HepG2 (cell line): ENCODE results near the gene MTRFR. TPM values are rescaled to one million over a fixed set of nuclear protein-coding genes. Genes with fewer than 3 reads are reported as not detected.

ENCODE experiments used
- ATAC-seq: fragments of 200-7000 bp; cut with Tn5 transposase; 3 replicates; pipeline ENCODE4 v1.9.1; 2020; ENCODE audit warnings: mild to moderate bottlenecking, moderate library complexity
- BruUV-seq: library from RNA; stranded (reverse); fragments of 400-500 nt; replicated peaks from 2 replicates; lab custom pipeline; 2021; lab: Mats Ljungman, UMichigan
- CTCF ChIA-PET: fragments of 300-600 bp; formaldehyde crosslinking; extraction: SDS; loops from one replicate; lab custom pipeline; 2021; ENCODE audit warnings: low total read pairs, inconsistent platforms, low intra/inter-chr PET ratio; lab: Yijun Ruan, JAX
- POLR2A ChIA-PET: fragments of 350-600 bp; sonication (Branson Sonifier 250); formaldehyde crosslinking; loops from one replicate; lab custom pipeline; 2020; ENCODE audit warnings: antibody characterized with exemption, inconsistent platforms; lab: Yijun Ruan, JAX
- DNase-seq: peaks from one replicate; pipeline ENCODE4 v3.0.0-alpha.2; 2015; ENCODE audit warnings: low spot score
- FAIRE-seq: peaks from 3 replicates; lab custom pipeline; 2011; peaks lifted over from hg19 to GRCh38; lab: Jason Lieb, UNC
- H2AFZ ChIP-seq: one replicate; pipeline ENCODE4 v1.6.1; 2011; ENCODE audit warnings: low read length, inconsistent platforms
- H3K27ac ChIP-seq: fragments of 300-600 bp; 3 replicates; pipeline ENCODE4 v1.8.0; 2011; ENCODE audit warnings: mixed run types, mild to moderate bottlenecking, mixed read lengths, low read length, inconsistent platforms; ENCODE audit not compliant: insufficient read depth; ENCODE audit errors: extremely low read length
- H3K27me3 ChIP-seq, 2 experiments: fragments of 200-600 bp in 1 of 2; 2 replicates in 1 of 2; 3 replicates in 1 of 2; pipeline versions ENCODE4 v1.6.0 to v1.8.0; 2011; ENCODE audit warnings: low read length in 2 of 2, mild to moderate bottlenecking in 2 of 2, moderate library complexity in 2 of 2, inconsistent platforms in 1 of 2; ENCODE audit not compliant: insufficient read depth in 2 of 2, control insufficient read depth in 1 of 2
- H3K36me3 ChIP-seq, 2 experiments: fragments of 200-600 bp in 1 of 2; replicated peaks in 1 of 2; 2 replicates in 1 of 2; 3 replicates in 1 of 2; pipeline versions ENCODE4 v1.5.1 to v1.8.0; 2011; ENCODE audit warnings: low read length in 2 of 2, inconsistent platforms in 1 of 2; ENCODE audit not compliant: insufficient read depth in 2 of 2, control insufficient read depth in 1 of 2
- H3K4me1 ChIP-seq: 2 replicates; pipeline ENCODE4 v1.5.1; 2012; ENCODE audit warnings: low read length, inconsistent platforms; ENCODE audit not compliant: insufficient read depth
- H3K4me2 ChIP-seq: 2 replicates; pipeline ENCODE4 v1.6.0; 2011; ENCODE audit warnings: low read depth, low read length, inconsistent platforms
- H3K4me3 ChIP-seq, 3 experiments: fragments of 200-600 bp in 1 of 3; sonication (generic), shearing (Covaris generic) in 1 of 3; replicated peaks in 1 of 3; 2 replicates each; pipeline ENCODE4 v1.5.1; 2011 to 2016; ENCODE audit warnings: low read length in 3 of 3, inconsistent platforms in 2 of 3, low read depth in 2 of 3, mild to moderate bottlenecking in 2 of 3, control low read depth in 1 of 3, mixed read lengths in 1 of 3; ENCODE audit not compliant: insufficient read depth in 1 of 3
- H3K79me2 ChIP-seq: one replicate; pipeline ENCODE4 v1.6.1; 2011; ENCODE audit warnings: low read length, inconsistent platforms; ENCODE audit not compliant: insufficient read depth
- H3K9ac ChIP-seq: 2 replicates; pipeline ENCODE4 v1.6.0; 2011; ENCODE audit warnings: mild to moderate bottlenecking, low read depth, low read length, inconsistent platforms; ENCODE audit not compliant: insufficient read depth
- H3K9me3 ChIP-seq: 2 replicates; pipeline ENCODE4 v1.5.1; 2012; ENCODE audit warnings: mild to moderate bottlenecking, low read length
- H4K20me1 ChIP-seq: 2 replicates; pipeline ENCODE4 v1.6.0; 2011; ENCODE audit warnings: inconsistent platforms, mild to moderate bottlenecking, low read length, moderate library complexity; ENCODE audit not compliant: insufficient read depth
- AGO2 ChIP-seq: fragments of 200-400 bp; formaldehyde crosslinking; optimal IDR thresholded peaks from 2 replicates; pipeline ENCODE3; 2017; ENCODE audit warnings: mild to moderate bottlenecking, low read depth, low read length, moderate library complexity
- AKAP8 ChIP-seq: sonication (generic); formaldehyde crosslinking; IDR thresholded peaks from 2 replicates; pipeline ENCODE4 v1.5.1; 2020; ENCODE audit warnings: mild to moderate bottlenecking, missing genetic modification reagents
- DMAP1 ChIP-seq: IDR thresholded peaks from 2 replicates; pipeline ENCODE4 v1.6.1; 2016
- GABPB1 ChIP-seq: IDR thresholded peaks from 2 replicates; pipeline ENCODE4 v1.6.1; 2016; ENCODE audit warnings: mild to moderate bottlenecking, missing genetic modification reagents, moderate library complexity, missing compliant biosample characterization
- HNRNPLL ChIP-seq: fragments of 200-400 bp; formaldehyde crosslinking; IDR thresholded peaks from 2 replicates; pipeline ENCODE4 v1.6.1; 2017; ENCODE audit warnings: mild to moderate bottlenecking, low read depth, low read length; ENCODE audit not compliant: poor library complexity, severe bottlenecking
- NR2F2 ChIP-seq: IDR thresholded peaks from 2 replicates; pipeline ENCODE4 v1.6.1; 2012; ENCODE audit warnings: low read depth, inconsistent platforms, borderline replicate concordance
- PLRG1 ChIP-seq: fragments of 450-650 bp; conservative IDR thresholded peaks from 2 replicates; pipeline ENCODE4 v1.6.1; 2016
- POGK ChIP-seq: sonication (generic); formaldehyde crosslinking; conservative IDR thresholded peaks from 2 replicates; pipeline ENCODE4 v1.8.0; 2022; ENCODE audit warnings: mild to moderate bottlenecking, moderate library complexity, missing genetic modification reagents
- RBM22 ChIP-seq: fragments of 200-400 bp; formaldehyde crosslinking; optimal IDR thresholded peaks from 2 replicates; pipeline ENCODE3; 2017; ENCODE audit warnings: mild to moderate bottlenecking, low read length, moderate library complexity
- ZHX1 ChIP-seq: sonication (generic); formaldehyde crosslinking; IDR thresholded peaks from 2 replicates; pipeline ENCODE4 v1.8.1; 2022; ENCODE audit warnings: low read depth, mild to moderate bottlenecking, missing genetic modification reagents
- WGBS: methylation state at CpG from one replicate; pipeline ENCODE4 v1.1.6; 2017; ENCODE audit warnings: low lambda C conversion rate; 5-methylcytosine and 5-hydroxymethylcytosine counted together
- in situ Hi-C: cut with HindIII; loops from 2 replicates; pipeline ENCODE4 v1.10.0; 2017; ENCODE audit warnings: low pct_unique_long_range_greater_than_20kb; ENCODE audit not compliant: extremely low pct_ligation_motif_present
- intact Hi-C: fragments of 100-400 bp; cut with micrococcal nuclease; formaldehyde crosslinking; loops from one replicate; pipeline ENCODE4 v1.10.0; 2022; ENCODE audit not compliant: unreplicated experiment
- polyA plus RNA-seq, 8 experiments: library from polyadenylated mRNA; depleted of rRNA in 3 of 8; stranded (reverse) in 7 of 8; unstranded in 1 of 8; fragments of >200 nt; fragmentation: Illumina TruSeq in 4 of 8; extraction: Trizol in 4 of 8; gene quantifications; 2 replicates each; pipeline versions ENCODE4 v1.2.1 to v1.2.3, GENCODE V29; 2011 to 2016; ENCODE audit warnings: low read depth in 4 of 8, missing spikeins in 1 of 8, mixed read lengths in 1 of 8; ENCODE audit not compliant: insufficient read depth in 1 of 8
- total RNA-seq, 5 experiments: library from RNA; depleted of rRNA; stranded (reverse); fragments of >200 nt; fragmentation: Illumina TruSeq; extraction: Trizol; gene quantifications; 2 replicates each; pipeline ENCODE4 v1.2.3, GENCODE V29; 2016; ENCODE audit warnings: low read depth in 1 of 5

Gene MTRFR
- total and polyA plus RNA-seq, 2 of the 13 experiments (the other 11 are each of a cell fraction or from before 2014, with no cell fraction given), result 7.1 to 9.9 TPM

GRCh38 chr12:123266679-123267277 lies 33.5 kb downstream of the MTRFR start:
- CTCF ChIA-PET, result no interaction called here
- FAIRE-seq (no peak), ATAC-seq (no peak), DNase-seq (no peak)
- TF ChIP-seq PLRG1, result no peak
- peak; percentile 15 for TF ChIP-seq AGO2
- peak; percentile 44 for TF ChIP-seq RBM22
- TF ChIP-seq NR2F2, result no peak
- peak; percentile 31; the same call in 1 of the 2 replicates for TF ChIP-seq AKAP8 (CRISPR knock-in tag)
- Histone ChIP-seq H3K9me3 (no peaks in the 10 kb centered on the region), H3K79me2 (peaks cover 46% of the 10 kb centered on the region), H3K27ac (no peak overlapping the region), H3K4me1 (peaks cover 15% of the 10 kb centered on the region), H4K20me1 (no peaks in the 10 kb centered on the region), H3K27me3 (no peaks in the 10 kb centered on the region; a peak in 1 of 5 replicates), H2AFZ (no peak overlapping the region), H3K4me3 (no peak overlapping the region), H3K4me2 (no peak overlapping the region), H3K9ac (no peak overlapping the region), H3K36me3 (peaks cover 26 to 45% of the 10 kb centered on the region in 2 experiments)
- in situ Hi-C loops (no loop called here), intact Hi-C loops (no loop called here)
- WGBS, result 98% methylated on average over 16 of the region's 19 CpGs
- POLR2A ChIA-PET, result interaction anchor here (4.6 kb wide), 1 partner anchor 34 kb away, joined by 18 read pairs; the partner anchor contains the start of genes MPHOSPH9 and MTRFR
- no TSS peak for BruUV-seq

GRCh38 chr12:123267335-123267920 lies 34.2 kb downstream of the MTRFR start:
- Histone ChIP-seq H4K20me1 (no peaks in the 10 kb centered on the region), H3K9ac (no peak overlapping the region), H3K27ac (no peak overlapping the region), H3K79me2 (peaks cover 46% of the 10 kb centered on the region), H3K4me2 (no peak overlapping the region), H3K4me3 (no peak overlapping the region), H3K36me3 (peaks cover 23 to 38% of the 10 kb centered on the region in 2 experiments), H2AFZ (no peak overlapping the region), H3K9me3 (no peaks in the 10 kb centered on the region), H3K4me1 (peaks cover 19% of the 10 kb centered on the region), H3K27me3 (no peaks in the 10 kb centered on the region; a peak in 1 of 5 replicates)
- intact Hi-C loops (no loop called here), in situ Hi-C loops (no loop called here)
- ATAC-seq (no peak), FAIRE-seq (no peak), DNase-seq (no peak)
- WGBS, result 96% methylated on average over 4 of the region's 7 CpGs
- POLR2A ChIA-PET, result interaction anchor here (2.0 to 4.6 kb wide), 2 partner anchors 35 to 98 kb away, joined by 8 to 18 read pairs; partner anchors contain the start of genes MPHOSPH9 and MTRFR
- BruUV-seq, result no TSS peak
- CTCF ChIA-PET, result no interaction called here
- TF ChIP-seq ZHX1 (CRISPR knock-in tag) (no peak), DMAP1 (CRISPR knock-in tag) (no peak), GABPB1 (no peak), HNRNPLL (no peak), POGK (CRISPR knock-in tag) (no peak)
